GM19025 (cell line): ENCODE data around the gene MRPL18.
"Not testable (repeated sequence)": the region's sequence is repeated elsewhere in the genome, so short reads cannot be mapped to it uniquely, and the experiment has no call there.

Experiments
- ATAC-seq: cut with Tn5 transposase; IDR thresholded peaks from one replicate; pipeline ENCODE4 v1.9.1; 2021; ENCODE audit warnings: mild to moderate bottlenecking, low read depth, moderate library complexity; ENCODE audit not compliant: unreplicated experiment

MRPL18 gene

GRCh38 chr6:159769470-159769869 lies 20.8 kb upstream of the MRPL18 start:
- ATAC-seq: no peak

GRCh38 chr6:159772196-159772595 lies 18.1 kb upstream of the MRPL18 start:
- ATAC-seq: no peak

GRCh38 chr6:159777240-159777904 lies 12.9 kb upstream of the MRPL18 start:
- no peak for ATAC-seq

DNA sequence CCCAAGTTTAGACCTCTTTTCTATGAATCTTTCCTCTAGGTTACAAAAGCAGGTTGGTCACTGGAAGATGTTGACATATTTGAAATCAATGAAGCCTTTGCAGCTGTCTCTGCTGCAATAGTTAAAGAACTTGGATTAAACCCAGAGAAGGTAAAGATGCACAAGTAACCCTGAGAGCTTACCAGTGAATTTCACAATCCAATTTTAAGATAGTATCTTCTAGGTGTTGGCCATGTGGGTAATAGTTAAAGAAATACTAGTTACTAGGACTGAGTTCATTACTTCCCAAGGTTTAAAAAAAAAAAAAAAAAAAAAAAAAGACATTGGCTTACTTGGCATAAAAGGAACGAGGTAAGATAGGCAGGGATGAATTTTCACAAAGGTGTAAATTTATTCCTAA lies 12.1 kb upstream of the MRPL18 start:
- no peak for ATAC-seq

DNA sequence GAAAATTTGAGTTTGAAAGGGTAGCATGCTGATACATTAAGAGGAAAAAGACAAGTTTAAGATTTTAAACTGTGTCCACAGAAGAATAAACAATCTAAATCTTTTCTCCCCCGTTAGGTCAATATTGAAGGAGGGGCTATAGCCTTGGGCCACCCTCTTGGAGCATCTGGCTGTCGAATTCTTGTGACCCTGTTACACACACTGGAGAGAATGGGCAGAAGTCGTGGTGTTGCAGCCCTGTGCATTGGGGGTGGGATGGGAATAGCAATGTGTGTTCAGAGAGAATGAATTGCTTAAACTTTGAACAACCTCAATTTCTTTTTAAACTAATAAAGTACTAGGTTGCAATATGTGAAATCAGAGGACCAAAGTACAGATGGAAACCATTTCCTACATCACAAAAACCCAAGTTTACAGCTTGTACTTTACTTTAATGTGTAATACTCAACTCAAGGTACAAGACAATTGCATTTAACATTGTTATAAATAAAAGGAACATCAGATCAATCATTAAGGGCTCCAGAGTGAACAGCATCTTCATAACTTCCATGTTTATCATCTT lies 11.6 kb upstream of the MRPL18 start:
- no peak for ATAC-seq

GRCh38 chr6:159788276-159788675 lies 2.0 kb upstream of the MRPL18 start:
- ATAC-seq: no peak

DNA sequence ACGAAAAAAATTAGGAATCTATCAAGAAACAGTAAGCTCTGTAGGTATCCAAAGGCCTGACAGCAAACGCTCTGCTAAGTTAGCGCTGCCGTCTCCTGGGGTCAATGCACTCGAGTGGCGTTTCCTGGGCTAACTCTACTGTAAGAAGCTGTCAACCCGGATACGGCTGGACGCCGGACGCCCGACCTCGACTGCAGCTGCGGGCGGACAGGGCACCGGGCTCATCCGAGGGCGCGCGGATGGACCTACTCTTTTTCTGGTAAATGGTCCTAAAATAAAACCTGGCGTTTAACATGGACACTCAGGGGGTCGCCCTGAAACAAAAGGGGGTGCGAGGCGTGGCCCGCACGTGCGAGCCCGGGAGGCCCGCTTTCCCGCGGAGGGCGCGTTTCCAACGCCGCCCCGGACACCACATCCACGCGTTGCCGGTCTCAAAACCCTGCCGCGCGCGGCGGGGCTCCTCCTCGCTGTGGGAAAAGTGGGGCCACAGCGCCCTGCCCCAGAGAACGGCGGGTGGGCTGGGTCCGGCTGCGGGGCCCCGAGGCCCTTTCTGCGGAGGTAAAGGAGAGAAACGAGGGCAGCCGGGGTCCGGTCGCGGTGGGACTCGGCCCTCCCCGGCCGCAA lies 1.4 kb upstream of the MRPL18 start:
- ATAC-seq: peak; percentile 0

- peak; percentile 64 for ATAC-seq
Measured at GRCh38 chr6:159789377-159790148, 704 bp upstream of the MRPL18 start, which contains the start of gene TCP1. TCP1 (minus strand) TSS chr6:159789602; CDS start chr6:159789468, 134 bp downstream.

- ATAC-seq: no peak
Measured at GRCh38 chr6:159790956-159791598, 810 bp downstream of the MRPL18 start.

DNA sequence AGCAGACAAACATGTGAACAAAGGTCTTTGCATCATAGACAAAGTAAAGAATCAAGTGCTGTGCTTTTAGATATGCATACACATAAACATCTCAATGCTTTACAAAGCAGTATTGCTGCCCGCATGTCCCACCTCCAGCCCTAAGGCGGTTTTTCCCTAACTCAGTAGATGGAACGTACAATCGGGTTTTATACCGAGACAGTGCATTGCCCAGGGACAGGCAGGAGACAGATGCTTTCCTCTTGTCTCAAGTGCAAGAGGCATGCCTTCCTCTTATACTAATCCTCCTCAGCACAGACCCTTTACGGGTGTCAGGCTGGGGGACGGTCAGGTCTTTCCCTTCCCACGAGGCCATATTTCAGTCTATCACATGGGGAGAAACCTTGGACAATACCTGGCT lies 4.7 kb downstream of the MRPL18 start:
- ATAC-seq: not testable (repeated sequence)

DNA sequence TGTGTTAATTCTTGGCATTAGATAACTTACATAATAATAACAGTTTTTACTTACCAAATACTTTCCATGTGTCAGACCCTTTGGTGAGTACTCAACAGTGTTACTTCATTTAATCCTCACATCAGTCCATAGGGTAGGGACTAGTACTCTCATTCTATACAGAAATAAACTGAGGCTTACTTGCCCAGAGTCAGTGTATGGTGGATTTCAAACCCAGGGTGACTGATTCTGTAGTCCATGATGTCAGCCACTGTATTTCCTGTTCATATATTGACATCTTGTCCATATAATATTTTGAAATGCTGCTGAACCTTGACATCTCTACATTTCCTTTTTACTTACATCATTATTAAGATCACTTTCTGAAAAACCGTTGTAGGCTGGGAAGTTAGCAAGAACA lies 7.3 kb downstream of the MRPL18 start:
- ATAC-seq: no peak

DNA sequence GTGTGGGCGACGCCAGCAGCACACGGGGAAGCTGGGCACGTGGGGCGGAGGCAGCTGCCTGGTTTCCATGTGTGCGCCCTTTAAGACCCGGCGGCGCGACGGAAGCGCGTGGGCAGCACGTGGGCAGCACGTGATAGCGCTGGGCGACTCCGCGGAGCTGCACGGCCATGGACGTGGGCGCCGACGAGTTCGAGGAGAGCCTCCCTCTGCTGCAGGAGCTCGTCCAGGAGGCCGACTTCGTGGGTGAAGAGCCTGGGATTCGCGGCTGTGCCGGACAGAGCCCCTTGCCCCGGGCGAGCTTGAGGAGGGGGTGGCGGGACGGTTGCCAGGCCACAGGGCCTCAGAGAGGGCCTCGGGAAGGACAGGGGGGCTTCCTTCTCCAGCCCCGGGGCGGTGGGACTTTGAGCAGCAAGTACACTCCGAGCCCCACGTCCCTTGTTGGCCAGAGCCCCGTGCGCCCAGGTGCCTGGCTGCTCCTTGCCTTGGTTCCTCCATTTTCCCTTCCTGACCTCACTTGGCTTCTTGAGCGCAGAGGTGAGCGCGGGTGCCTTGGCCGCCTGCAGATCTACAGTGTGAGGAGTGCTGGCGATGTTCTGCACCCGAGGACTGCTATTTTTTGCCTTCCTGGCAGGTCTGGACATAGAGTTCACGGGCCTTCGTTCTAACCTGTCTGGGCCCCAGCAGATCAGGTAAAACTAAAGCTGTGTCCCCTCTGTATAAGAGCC lies 10.0 kb downstream of the MRPL18 start, which contains the start of gene PNLDC1:
TSS of gene PNLDC1 (plus strand) at position 136 of the 725 bp plus-strand sequence. CDS start at position 168, 32 bp downstream.
- no peak for ATAC-seq

DNA sequence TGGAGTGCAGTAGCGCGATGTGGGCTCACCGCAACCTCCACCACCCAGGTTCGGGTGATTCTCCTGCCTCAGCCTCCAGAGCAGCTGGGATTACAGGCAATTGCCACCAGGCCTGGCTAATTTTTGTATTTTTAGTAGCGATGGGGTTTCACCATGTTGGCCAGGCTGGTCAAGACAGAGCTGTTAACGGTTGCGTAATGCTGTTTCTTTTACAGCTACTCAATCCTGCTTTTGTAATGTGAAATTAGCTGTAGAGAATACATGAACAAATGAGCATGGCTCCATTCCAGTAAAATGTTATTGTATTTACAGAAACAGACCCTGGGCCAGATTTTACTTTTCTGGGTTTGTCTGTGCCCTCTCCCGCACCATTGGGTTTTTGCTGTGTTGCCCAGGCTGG lies 11.7 kb downstream of the MRPL18 start:
- ATAC-seq: no peak

- no peak for ATAC-seq
Measured at GRCh38 chr6:159804504-159804903, 14.2 kb downstream of the MRPL18 start.

DNA sequence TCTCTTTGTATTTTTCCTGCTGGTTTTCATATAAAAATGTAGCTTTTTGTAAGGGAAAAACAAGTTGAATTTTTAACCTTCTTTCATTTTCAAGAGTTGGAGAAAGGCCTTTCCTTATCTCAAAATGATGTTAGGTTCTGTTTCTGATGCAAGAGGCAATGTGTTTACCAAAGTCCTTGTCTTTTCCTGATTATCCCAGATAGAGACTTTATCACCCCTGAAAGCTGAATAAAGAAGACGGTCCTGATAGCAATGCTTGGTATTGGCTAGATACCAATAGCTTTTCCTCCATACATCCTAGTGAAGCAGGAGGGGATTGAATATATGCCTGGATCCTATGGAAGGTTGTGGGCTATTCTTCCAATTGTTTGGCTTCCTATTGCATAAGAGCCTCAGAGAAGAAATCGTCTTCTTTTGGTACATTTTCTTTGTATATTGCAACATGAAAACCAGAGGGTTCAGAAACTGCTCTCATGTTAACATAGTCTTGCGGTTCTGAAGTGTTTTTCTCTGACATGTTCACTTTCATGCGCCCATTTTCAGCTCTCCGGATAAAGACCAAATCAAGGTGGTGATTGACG lies 15.3 kb downstream of the MRPL18 start:
- no peak for ATAC-seq

GRCh38 chr6:159806021-159806458 lies 15.8 kb downstream of the MRPL18 start:
- no peak for ATAC-seq

DNA sequence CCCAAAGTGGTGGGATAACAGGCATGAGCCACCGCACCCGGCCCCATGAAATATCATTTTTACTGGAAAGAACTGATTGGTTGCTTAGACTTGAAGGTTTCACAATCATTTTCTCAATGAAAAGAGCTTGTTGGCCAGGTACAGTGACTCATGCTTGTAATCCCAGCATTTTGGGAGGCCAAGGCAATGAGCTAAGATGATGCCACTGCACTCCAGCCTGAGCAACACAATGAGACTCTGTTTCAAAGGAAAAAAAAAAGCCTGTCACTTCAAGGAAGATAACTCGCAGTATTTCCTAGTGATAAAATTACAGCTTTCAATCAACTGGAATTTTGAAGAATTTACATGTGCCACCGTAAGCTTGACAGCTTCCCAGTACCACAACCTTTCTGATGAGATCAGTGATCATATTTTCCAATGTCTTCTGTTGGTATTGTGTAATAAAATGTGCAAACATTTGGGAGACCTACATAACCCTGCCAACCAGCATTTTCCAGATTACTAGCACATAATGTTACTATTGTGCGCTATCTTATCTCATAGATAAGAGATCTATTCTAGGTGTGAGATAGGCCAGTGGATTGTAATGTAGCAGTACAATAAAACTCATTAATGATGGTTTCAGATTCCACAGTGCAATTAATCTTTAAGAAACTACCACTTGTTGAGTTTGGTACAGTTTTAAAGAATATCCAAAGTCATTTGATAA lies 17.0 kb downstream of the MRPL18 start:
- no peak for ATAC-seq

- ATAC-seq: no peak
Measured at GRCh38 chr6:159808647-159809046, 18.4 kb downstream of the MRPL18 start.

DNA sequence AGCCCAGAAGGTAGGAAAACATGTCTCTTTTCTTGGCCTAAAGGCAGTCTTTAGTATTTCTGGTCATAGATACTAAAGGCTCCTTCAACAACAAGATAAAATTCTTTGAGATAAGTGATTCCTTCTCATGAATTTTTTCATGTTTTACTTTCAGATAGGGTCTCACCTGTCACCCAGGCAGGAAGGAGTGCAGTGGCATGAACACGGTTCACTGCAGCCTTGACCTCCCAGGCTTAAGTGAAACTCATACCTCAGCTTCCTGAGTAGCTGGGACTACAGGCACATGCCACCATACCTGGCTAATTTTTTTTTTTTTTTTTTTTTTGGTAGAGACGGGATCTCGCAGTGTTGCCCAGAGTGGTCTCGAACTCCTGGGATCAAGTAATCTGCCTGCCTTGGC lies 18.9 kb downstream of the MRPL18 start:
- no peak for ATAC-seq
